SU-DHL-6 (cell line): ENCODE data around the gene COL20A1.

Experiments
- H2AFZ ChIP-seq: fragments of 200-600 bp; sonication (generic); 2 replicates; pipeline ENCODE4 v1.6.1; 2014; ENCODE audit warnings: low read depth, mild to moderate bottlenecking, moderate library complexity, mixed read lengths, antibody characterized with exemption, low read length; ENCODE audit not compliant: severe bottlenecking
- H3F3A ChIP-seq: fragments of 200-600 bp; shearing (Covaris generic); 2 replicates; pipeline ENCODE4 v1.6.0; 2016; ENCODE audit warnings: antibody characterized with exemption, mild to moderate bottlenecking; ENCODE audit not compliant: insufficient read depth
- H3K27ac ChIP-seq: fragments of 200-600 bp; sonication (generic); 2 replicates; pipeline ENCODE4 v1.5.1; 2016; ENCODE audit warnings: low read depth, mild to moderate bottlenecking, low read length, moderate library complexity, mixed read lengths
- H3K27me3 ChIP-seq: fragments of 200-600 bp; sonication (generic), shearing (Covaris generic); 2 replicates; pipeline ENCODE4 v1.6.0; 2014; ENCODE audit warnings: mild to moderate bottlenecking, low read length
- H3K36me3 ChIP-seq: fragments of 200-600 bp; sonication (generic); 2 replicates; pipeline ENCODE4 v1.6.1; 2014; ENCODE audit warnings: mild to moderate bottlenecking, low read length, mixed read lengths
- H3K4me2 ChIP-seq: fragments of 300-600, 200-600 bp; shearing (Covaris generic), sonication (generic); 2 replicates; pipeline ENCODE4 v1.6.0; 2014; ENCODE audit warnings: low read length, low read depth, mild to moderate bottlenecking; ENCODE audit not compliant: poor library complexity, severe bottlenecking
- H3K4me3 ChIP-seq: fragments of 200-600 bp; sonication (generic); 2 replicates; pipeline ENCODE4 v1.5.1; 2014; ENCODE audit warnings: antibody characterized with exemption, low read length, mild to moderate bottlenecking, mixed read lengths; ENCODE audit not compliant: insufficient read depth, poor library complexity, severe bottlenecking
- H3K79me2 ChIP-seq: fragments of 200-600 bp; sonication (generic); 2 replicates; pipeline ENCODE4 v1.6.1; 2014; ENCODE audit warnings: mild to moderate bottlenecking, low read length, moderate library complexity; ENCODE audit not compliant: insufficient read depth
- H3K9ac ChIP-seq: fragments of 200-600 bp; sonication (generic); 2 replicates; pipeline ENCODE4 v1.7.0; 2014; ENCODE audit warnings: mild to moderate bottlenecking, low read length
- H3K9me2 ChIP-seq: fragments of 200-600 bp; sonication (generic); replicated peaks from 2 replicates; pipeline ENCODE4 v1.6.1; 2014; ENCODE audit warnings: low read length; ENCODE audit not compliant: insufficient read depth
- H3K9me3 ChIP-seq: fragments of 200-600 bp; sonication (generic); 2 replicates; pipeline ENCODE4 v1.6.1; 2014; ENCODE audit warnings: low read length, mixed read lengths; ENCODE audit not compliant: insufficient read depth
- H4K20me1 ChIP-seq: fragments of 200-600 bp; sonication (generic); 2 replicates; pipeline ENCODE4 v1.6.1; 2014; ENCODE audit warnings: low read depth, mild to moderate bottlenecking, antibody characterized with exemption, low read length, moderate library complexity, mixed read lengths
- EZH2phosphoT487 ChIP-seq: fragments of 200-600 bp; sonication (generic), shearing (Covaris generic); conservative IDR thresholded peaks from 2 replicates; pipeline ENCODE4 v1.6.1; 2018; ENCODE audit warnings: mild to moderate bottlenecking, antibody characterized with exemption, low read length, moderate library complexity, mixed read lengths
- TF ChIP-seq, protein P1 (sequence below): fragments of 200-600 bp; sonication (generic); IDR thresholded peaks from one replicate; pipeline ENCODE4 v1.5.1; 2017; ENCODE audit warnings: antibody characterized with exemption, mild to moderate bottlenecking, low read length, moderate library complexity; ENCODE audit not compliant: insufficient read depth, poor library complexity, severe bottlenecking

The COL20A1 gene

DNA sequence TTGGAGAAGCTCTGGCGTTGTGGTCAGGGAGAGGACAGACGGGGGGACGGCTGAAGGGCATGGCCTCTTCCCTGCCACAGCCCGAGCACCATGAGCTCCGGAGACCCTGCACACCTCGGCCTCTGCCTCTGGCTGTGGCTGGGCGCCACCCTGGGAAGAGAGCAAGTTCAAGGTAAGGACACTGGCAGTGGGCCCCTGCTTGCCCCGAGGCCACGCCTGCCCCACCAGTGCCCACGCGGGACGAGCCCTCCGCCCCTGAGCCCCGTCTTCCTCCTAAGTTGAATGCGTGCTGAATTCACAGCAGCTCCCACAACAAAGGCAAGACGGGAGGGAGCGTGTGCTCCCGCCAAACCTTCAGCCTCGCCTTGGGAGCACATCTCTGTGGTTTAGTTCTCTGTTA is 2.0 kb downstream of the COL20A1 start:
- Histone ChIP-seq H3K9ac (no peak overlapping the region), H2AFZ (no peak overlapping the region), H3K79me2 (no peaks in the 10 kb centered on the region), H3F3A (no peaks in the 10 kb centered on the region), H3K9me2 (no peaks in the 10 kb centered on the region), H4K20me1 (no peaks in the 10 kb centered on the region), H3K9me3 (no peaks in the 10 kb centered on the region), H3K27me3 (no peaks in the 10 kb centered on the region), H3K27ac (no peak overlapping the region), H3K4me2 (no peak overlapping the region), H3K4me3 (no peak overlapping the region), H3K36me3 (no peaks in the 10 kb centered on the region)
- no peak for TF ChIP-seq EZH2phosphoT487
- TF ChIP-seq, protein P1, sequence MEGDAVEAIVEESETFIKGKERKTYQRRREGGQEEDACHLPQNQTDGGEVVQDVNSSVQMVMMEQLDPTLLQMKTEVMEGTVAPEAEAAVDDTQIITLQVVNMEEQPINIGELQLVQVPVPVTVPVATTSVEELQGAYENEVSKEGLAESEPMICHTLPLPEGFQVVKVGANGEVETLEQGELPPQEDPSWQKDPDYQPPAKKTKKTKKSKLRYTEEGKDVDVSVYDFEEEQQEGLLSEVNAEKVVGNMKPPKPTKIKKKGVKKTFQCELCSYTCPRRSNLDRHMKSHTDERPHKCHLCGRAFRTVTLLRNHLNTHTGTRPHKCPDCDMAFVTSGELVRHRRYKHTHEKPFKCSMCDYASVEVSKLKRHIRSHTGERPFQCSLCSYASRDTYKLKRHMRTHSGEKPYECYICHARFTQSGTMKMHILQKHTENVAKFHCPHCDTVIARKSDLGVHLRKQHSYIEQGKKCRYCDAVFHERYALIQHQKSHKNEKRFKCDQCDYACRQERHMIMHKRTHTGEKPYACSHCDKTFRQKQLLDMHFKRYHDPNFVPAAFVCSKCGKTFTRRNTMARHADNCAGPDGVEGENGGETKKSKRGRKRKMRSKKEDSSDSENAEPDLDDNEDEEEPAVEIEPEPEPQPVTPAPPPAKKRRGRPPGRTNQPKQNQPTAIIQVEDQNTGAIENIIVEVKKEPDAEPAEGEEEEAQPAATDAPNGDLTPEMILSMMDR, result no peak

DNA sequence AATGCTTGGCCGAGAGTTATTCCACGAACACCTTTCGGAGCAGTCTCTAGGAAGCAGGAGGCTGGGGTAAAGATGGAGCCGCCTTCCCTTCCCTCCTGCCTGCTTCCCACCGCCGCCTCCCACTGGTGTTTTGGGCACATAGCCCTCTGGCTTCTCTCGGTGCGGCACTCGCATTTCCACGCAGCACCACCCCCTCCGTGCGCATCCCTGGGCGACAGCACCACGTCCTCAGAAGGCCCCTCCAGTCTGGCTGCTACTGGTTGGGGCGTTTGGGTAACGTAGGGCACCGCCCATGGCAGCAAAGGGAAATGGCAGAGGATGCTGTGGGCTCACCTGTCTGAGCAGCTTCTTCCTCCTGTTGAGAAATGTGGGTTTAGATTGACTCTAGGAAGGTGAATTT is 2.4 kb downstream of the COL20A1 start:
- TF ChIP-seq, protein P1, result no peak
- TF ChIP-seq EZH2phosphoT487, result no peak
- Histone ChIP-seq H4K20me1 (no peaks in the 10 kb centered on the region), H3F3A (no peaks in the 10 kb centered on the region), H2AFZ (no peak overlapping the region), H3K27ac (no peak overlapping the region), H3K9ac (no peak overlapping the region), H3K9me3 (no peaks in the 10 kb centered on the region), H3K79me2 (no peaks in the 10 kb centered on the region), H3K4me2 (no peak overlapping the region), H3K36me3 (no peaks in the 10 kb centered on the region), H3K4me3 (no peak overlapping the region), H3K9me2 (no peaks in the 10 kb centered on the region), H3K27me3 (no peaks in the 10 kb centered on the region)

DNA sequence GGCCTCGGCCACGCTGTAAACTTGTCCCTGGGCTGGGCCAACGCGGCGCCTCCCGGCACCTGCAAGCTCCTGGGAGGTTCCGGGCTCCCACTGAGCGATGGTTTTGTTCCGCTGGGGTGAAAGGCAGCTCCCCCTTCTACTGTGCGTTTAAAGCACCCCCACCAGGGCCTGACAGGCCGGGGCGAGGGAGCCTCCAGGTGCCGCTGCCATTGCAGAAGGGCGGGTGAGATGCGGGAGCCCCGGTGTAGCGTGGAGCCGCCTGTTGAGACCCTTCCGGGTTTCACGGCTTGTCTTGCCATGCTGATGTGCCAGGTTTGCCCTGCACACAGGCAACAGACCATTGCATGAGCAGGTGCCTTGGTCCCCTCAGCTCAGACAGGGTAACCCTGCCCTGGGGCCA is 2.9 kb downstream of the COL20A1 start:
- Histone ChIP-seq H3K9me3 (no peaks in the 10 kb centered on the region), H3K27ac (no peak overlapping the region), H2AFZ (no peak overlapping the region), H3K9me2 (no peaks in the 10 kb centered on the region), H4K20me1 (no peaks in the 10 kb centered on the region), H3K4me2 (no peak overlapping the region), H3K36me3 (no peaks in the 10 kb centered on the region), H3K79me2 (no peaks in the 10 kb centered on the region), H3K9ac (no peak overlapping the region), H3K27me3 (no peaks in the 10 kb centered on the region), H3K4me3 (no peak overlapping the region), H3F3A (no peaks in the 10 kb centered on the region)
- TF ChIP-seq, protein P1, result no peak
- TF ChIP-seq EZH2phosphoT487, result no peak
